OCI-LY1 (cell line): ENCODE results near the gene RAD51B.

Experiments used
- H2AFZ ChIP-seq: fragments of 200-600 bp; sonication (generic), shearing (Covaris generic); 2 replicates; pipeline ENCODE4 v1.6.0; 2014; ENCODE audit warnings: antibody characterized with exemption, mild to moderate bottlenecking, low read length
- H3F3A ChIP-seq: fragments of 200-600 bp; sonication (generic), shearing (Covaris generic); 2 replicates; pipeline ENCODE4 v1.6.0; 2014; ENCODE audit warnings: mild to moderate bottlenecking, antibody characterized with exemption, low read length, moderate library complexity; ENCODE audit not compliant: insufficient read depth
- H3K27ac ChIP-seq: fragments of 200-600 bp; sonication (generic); 2 replicates; pipeline ENCODE4 v1.5.1; 2014; ENCODE audit warnings: low read length, mixed run types, mild to moderate bottlenecking, low read depth; ENCODE audit not compliant: poor library complexity, severe bottlenecking
- H3K27me3 ChIP-seq: fragments of 200-600 bp; sonication (generic); 2 replicates; pipeline ENCODE4 v1.6.0; 2014; ENCODE audit warnings: antibody characterized with exemption, mild to moderate bottlenecking, low read length, moderate library complexity; ENCODE audit not compliant: insufficient read depth
- H3K36me3 ChIP-seq: fragments of 200-600 bp; sonication (generic); 2 replicates; pipeline ENCODE4 v1.6.1; 2014; ENCODE audit warnings: mild to moderate bottlenecking, antibody characterized with exemption, low read length, moderate library complexity, mixed read lengths; ENCODE audit not compliant: insufficient read depth
- H3K4me1 ChIP-seq: fragments of 200-600 bp; sonication (generic); 2 replicates; pipeline ENCODE4 v1.5.1; 2014; ENCODE audit warnings: mild to moderate bottlenecking, low read length, moderate library complexity; ENCODE audit not compliant: insufficient read depth, severe bottlenecking
- H3K4me2 ChIP-seq: fragments of 200-600 bp; sonication (generic), shearing (Covaris generic); 2 replicates; pipeline ENCODE4 v1.6.1; 2014; ENCODE audit warnings: low read length
- H3K4me3 ChIP-seq: fragments of 200-600 bp; sonication (generic); 2 replicates; pipeline ENCODE4 v1.5.1; 2014; ENCODE audit warnings: low read length, low read depth, mild to moderate bottlenecking, mixed read lengths; ENCODE audit not compliant: poor library complexity, severe bottlenecking
- H3K79me2 ChIP-seq: fragments of 200-600 bp; shearing (Covaris generic); 2 replicates; pipeline ENCODE4 v1.6.1; 2016; ENCODE audit warnings: mixed run types, low read length, mixed read lengths; ENCODE audit not compliant: insufficient read depth
- H3K9ac ChIP-seq: fragments of 200-600 bp; sonication (generic), shearing (Covaris generic); 2 replicates; pipeline ENCODE4 v1.6.1; 2014; ENCODE audit warnings: mild to moderate bottlenecking, low read length, mixed read lengths
- H3K9me2 ChIP-seq: fragments of 200-600 bp; sonication (generic), shearing (Covaris generic); 2 replicates; pipeline ENCODE4 v1.6.1; 2014; ENCODE audit warnings: low read depth, mild to moderate bottlenecking, low read length, mixed read lengths
- H3K9me3 ChIP-seq: fragments of 200-600 bp; shearing (Covaris generic); 2 replicates; pipeline ENCODE4 v1.6.1; 2014; ENCODE audit warnings: low read length, mixed read lengths
- H4K20me1 ChIP-seq: fragments of 200-600 bp; sonication (generic), shearing (Covaris generic); 2 replicates; pipeline ENCODE4 v1.6.0; 2016; ENCODE audit warnings: mild to moderate bottlenecking, low read length; ENCODE audit not compliant: insufficient read depth
- EZH2 ChIP-seq: fragments of 200-600 bp; sonication (generic), shearing (Covaris generic); IDR thresholded peaks from 2 replicates; pipeline ENCODE4 v1.8.0; 2017; ENCODE audit warnings: borderline replicate concordance, mixed run types, mild to moderate bottlenecking, antibody characterized with exemption, low read length, moderate library complexity, mixed read lengths
- TF ChIP-seq, protein P1 (sequence below): fragments of 200-600 bp; sonication (generic), shearing (Covaris generic); IDR thresholded peaks from 2 replicates; pipeline ENCODE4 v1.5.1; 2017; ENCODE audit warnings: mild to moderate bottlenecking, antibody characterized with exemption, low read length, moderate library complexity, mixed read lengths

Gene RAD51B

DNA sequence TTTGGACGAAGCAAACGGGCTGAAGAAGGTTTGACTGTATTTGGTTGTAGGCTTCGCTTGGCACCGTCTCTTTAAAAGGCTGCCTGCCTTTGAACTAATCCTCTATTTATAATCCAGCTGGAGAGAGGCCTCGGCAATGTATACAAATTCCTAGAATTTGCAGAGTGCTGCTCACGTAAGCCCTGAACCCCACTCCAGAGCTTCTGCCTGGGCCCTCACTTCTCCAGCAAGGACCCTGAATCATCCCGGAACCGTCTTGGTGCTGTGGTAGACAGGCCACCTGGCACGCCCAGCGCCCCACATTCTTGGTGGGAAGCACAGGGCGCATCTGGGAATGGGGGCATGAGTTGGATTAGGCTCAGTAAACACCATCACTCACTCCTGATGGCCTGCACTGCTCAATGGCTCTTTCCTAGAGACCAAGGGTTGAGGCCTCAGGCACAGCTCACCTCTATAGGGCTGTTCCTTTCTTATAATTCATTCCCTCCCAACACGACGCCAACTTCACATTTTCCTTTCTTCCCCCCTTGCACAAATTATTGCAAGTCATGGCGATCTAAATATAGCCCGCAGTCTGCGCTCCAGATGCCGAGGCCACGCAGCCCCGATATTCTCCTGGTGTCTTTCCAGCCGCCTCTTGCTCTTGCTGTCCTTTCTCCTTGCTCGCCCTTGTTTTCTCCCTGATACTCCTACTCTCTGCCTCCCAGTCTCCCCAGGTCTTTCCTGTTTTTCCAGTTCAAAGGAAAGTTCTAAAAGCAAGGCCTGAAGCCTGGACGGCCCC is 832.3 kb downstream of the RAD51B start:
- H3F3A ChIP-seq = no peaks in the 10 kb centered on the region
- no peaks in the 10 kb centered on the region for H3K9me3 ChIP-seq
- no peaks in the 10 kb centered on the region for H4K20me1 ChIP-seq
- no peak overlapping the region for H3K4me2 ChIP-seq
- H3K27me3 ChIP-seq = no peaks in the 10 kb centered on the region
- H3K9me2 ChIP-seq = no peaks in the 10 kb centered on the region
- no peak overlapping the region for H2AFZ ChIP-seq
- H3K4me3 ChIP-seq = no peak overlapping the region
- H3K36me3 ChIP-seq = no peaks in the 10 kb centered on the region
- H3K4me1 ChIP-seq = no peaks in the 10 kb centered on the region
- H3K79me2 ChIP-seq = no peaks in the 10 kb centered on the region
- H3K27ac ChIP-seq = no peak overlapping the region
- TF ChIP-seq EZH2 = no peak
- TF ChIP-seq, protein P1, sequence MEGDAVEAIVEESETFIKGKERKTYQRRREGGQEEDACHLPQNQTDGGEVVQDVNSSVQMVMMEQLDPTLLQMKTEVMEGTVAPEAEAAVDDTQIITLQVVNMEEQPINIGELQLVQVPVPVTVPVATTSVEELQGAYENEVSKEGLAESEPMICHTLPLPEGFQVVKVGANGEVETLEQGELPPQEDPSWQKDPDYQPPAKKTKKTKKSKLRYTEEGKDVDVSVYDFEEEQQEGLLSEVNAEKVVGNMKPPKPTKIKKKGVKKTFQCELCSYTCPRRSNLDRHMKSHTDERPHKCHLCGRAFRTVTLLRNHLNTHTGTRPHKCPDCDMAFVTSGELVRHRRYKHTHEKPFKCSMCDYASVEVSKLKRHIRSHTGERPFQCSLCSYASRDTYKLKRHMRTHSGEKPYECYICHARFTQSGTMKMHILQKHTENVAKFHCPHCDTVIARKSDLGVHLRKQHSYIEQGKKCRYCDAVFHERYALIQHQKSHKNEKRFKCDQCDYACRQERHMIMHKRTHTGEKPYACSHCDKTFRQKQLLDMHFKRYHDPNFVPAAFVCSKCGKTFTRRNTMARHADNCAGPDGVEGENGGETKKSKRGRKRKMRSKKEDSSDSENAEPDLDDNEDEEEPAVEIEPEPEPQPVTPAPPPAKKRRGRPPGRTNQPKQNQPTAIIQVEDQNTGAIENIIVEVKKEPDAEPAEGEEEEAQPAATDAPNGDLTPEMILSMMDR = no peak
- H3K9ac ChIP-seq = no peak overlapping the region

DNA sequence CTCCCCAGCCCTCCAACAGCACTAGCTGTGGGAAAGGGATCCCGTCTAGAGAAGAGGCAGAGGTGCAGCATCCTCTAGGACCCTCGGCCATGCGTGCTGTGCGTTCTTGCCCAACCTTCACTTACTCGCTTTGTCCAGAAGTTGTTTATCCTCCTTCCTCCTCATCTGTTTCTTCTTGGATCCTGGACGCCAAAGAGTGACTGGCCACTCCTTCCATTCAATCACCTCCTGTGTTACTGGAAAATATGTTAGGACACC is 832.8 kb downstream of the RAD51B start:
- H3K4me1 ChIP-seq = no peaks in the 10 kb centered on the region
- TF ChIP-seq, protein P1 = no peak
- TF ChIP-seq EZH2 = no peak
- H3K4me3 ChIP-seq = no peak overlapping the region
- H3K27me3 ChIP-seq = no peaks in the 10 kb centered on the region
- no peaks in the 10 kb centered on the region for H3K79me2 ChIP-seq
- H3K9ac ChIP-seq = no peak overlapping the region
- H4K20me1 ChIP-seq = no peaks in the 10 kb centered on the region
- H3K27ac ChIP-seq = no peak overlapping the region
- no peaks in the 10 kb centered on the region for H3K9me3 ChIP-seq
- H3F3A ChIP-seq = no peaks in the 10 kb centered on the region
- H3K4me2 ChIP-seq = no peak overlapping the region
- H3K9me2 ChIP-seq = no peaks in the 10 kb centered on the region
- no peak overlapping the region for H2AFZ ChIP-seq
- no peaks in the 10 kb centered on the region for H3K36me3 ChIP-seq

DNA sequence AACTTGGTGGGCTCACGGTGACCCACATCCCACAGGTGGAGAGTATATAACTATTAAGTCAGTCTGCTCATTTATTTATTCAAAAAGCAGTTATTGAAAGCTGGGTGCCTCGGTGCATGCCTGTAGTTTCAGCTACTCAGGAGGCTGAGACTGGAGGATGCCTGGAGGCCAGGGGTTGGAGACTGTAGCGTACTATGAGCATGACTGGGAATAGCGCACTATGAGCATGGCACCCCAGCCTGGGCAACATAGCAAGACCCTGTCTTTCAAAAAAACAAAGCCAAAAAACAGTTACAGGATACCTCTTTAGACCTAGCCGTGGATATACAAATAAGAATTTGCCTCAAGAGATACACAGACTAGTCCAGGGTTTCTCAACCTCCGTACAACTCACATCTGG is 833.5 kb downstream of the RAD51B start:
- H3K4me1 ChIP-seq = no peaks in the 10 kb centered on the region
- H3F3A ChIP-seq = no peaks in the 10 kb centered on the region
- H3K36me3 ChIP-seq = no peaks in the 10 kb centered on the region
- no peak overlapping the region for H3K27ac ChIP-seq
- no peaks in the 10 kb centered on the region for H3K9me3 ChIP-seq
- H3K9ac ChIP-seq = no peak overlapping the region
- H3K79me2 ChIP-seq = no peaks in the 10 kb centered on the region
- no peaks in the 10 kb centered on the region for H4K20me1 ChIP-seq
- no peaks in the 10 kb centered on the region for H3K27me3 ChIP-seq
- H3K4me3 ChIP-seq = no peak overlapping the region
- H3K4me2 ChIP-seq = no peak overlapping the region
- H2AFZ ChIP-seq = no peak overlapping the region
- H3K9me2 ChIP-seq = no peaks in the 10 kb centered on the region
- TF ChIP-seq EZH2 = no peak
- TF ChIP-seq, protein P1 = no peak
